HFF-Myc (cell line): ENCODE data around the gene USP10.

Source experiments
- DNase-seq: peaks from one replicate; pipeline ENCODE4 v3.0.0-alpha.2; 2011; ENCODE audit warnings: low read depth; ENCODE audit errors: extremely low read depth
- H3K4me3 ChIP-seq: replicated peaks from 2 replicates; pipeline ENCODE4 v1.5.1; 2011; ENCODE audit warnings: low read depth, mild to moderate bottlenecking, control low read depth, low read length
- TF ChIP-seq, protein P1 (sequence below): IDR thresholded peaks from 2 replicates; pipeline ENCODE4 v1.5.1; 2012; ENCODE audit warnings: mild to moderate bottlenecking, low read depth, low read length, control low read depth; ENCODE audit errors: missing control alignments

The USP10 gene

GRCh38 chr16:84663433-84664101 is 36.2 kb upstream of the USP10 start:
- TF ChIP-seq, protein P1, sequence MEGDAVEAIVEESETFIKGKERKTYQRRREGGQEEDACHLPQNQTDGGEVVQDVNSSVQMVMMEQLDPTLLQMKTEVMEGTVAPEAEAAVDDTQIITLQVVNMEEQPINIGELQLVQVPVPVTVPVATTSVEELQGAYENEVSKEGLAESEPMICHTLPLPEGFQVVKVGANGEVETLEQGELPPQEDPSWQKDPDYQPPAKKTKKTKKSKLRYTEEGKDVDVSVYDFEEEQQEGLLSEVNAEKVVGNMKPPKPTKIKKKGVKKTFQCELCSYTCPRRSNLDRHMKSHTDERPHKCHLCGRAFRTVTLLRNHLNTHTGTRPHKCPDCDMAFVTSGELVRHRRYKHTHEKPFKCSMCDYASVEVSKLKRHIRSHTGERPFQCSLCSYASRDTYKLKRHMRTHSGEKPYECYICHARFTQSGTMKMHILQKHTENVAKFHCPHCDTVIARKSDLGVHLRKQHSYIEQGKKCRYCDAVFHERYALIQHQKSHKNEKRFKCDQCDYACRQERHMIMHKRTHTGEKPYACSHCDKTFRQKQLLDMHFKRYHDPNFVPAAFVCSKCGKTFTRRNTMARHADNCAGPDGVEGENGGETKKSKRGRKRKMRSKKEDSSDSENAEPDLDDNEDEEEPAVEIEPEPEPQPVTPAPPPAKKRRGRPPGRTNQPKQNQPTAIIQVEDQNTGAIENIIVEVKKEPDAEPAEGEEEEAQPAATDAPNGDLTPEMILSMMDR: no peak
- no peak for DNase-seq
- H3K4me3 ChIP-seq: no peak overlapping the region

GRCh38 chr16:84665359-84665758 is 34.4 kb upstream of the USP10 start:
- no peak for DNase-seq
- no peak overlapping the region for H3K4me3 ChIP-seq
- TF ChIP-seq, protein P1: no peak

- DNase-seq: no peak
- H3K4me3 ChIP-seq: no peak overlapping the region
- TF ChIP-seq, protein P1: no peak
Measured at GRCh38 chr16:84665843-84666242, 34.0 kb upstream of the USP10 start.

DNA sequence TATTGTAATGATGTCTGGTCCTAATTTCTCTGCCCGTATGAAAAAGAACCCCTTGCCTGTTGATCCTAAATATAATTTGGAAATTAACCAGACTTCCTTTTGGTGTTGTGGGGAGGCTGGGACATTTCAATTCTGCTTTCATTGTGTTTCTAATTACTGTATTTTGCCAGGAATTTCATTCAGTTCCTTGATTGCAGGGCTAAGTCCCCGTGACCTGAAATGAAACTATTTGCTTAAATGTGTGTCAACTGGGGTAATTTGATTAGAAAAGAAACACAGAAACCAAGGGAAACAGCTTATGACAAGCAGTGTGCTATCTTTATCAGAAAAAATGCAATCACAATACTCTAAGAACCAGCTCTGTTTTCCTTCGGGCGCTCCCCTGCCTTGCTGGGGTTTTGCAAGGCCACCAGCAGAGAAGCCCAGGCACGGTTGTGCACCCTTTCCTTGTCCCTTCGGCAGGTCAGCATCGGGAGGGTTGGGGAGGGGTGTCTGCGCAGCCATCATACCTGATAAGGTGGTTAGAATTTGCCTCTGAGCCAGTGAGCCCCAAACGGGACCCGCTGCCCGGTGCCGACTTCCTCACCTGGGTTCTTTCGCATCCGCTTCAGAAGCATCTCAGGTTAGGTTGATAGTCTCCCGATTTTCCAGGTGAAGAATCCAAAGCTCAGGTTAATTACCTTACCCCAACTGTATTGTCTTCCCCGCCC is 32.0 kb upstream of the USP10 start:
- TF ChIP-seq, protein P1: no peak
- no peak overlapping the region for H3K4me3 ChIP-seq
- no peak for DNase-seq

DNA sequence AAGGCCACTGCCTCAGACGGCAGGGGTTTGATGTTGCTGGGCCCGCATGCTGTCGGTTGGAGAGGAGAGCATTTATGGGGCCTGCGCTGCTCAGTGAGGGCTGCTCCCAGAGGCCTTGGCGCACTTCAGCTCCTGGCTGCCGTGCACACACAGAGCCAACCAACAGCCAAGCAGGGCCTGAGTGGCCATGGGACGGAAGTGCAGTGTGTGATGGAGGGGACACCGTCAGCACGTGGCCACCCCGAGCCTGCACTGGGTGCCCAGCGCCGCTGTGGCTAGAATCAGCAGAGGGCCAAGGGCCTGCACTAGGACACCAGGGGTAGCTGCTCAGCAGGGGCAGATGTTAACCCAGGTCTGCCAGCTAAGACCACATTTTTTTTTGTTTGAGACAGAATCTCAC is 29.7 kb upstream of the USP10 start:
- no peak overlapping the region for H3K4me3 ChIP-seq
- DNase-seq: no peak
- TF ChIP-seq, protein P1: no peak

DNA sequence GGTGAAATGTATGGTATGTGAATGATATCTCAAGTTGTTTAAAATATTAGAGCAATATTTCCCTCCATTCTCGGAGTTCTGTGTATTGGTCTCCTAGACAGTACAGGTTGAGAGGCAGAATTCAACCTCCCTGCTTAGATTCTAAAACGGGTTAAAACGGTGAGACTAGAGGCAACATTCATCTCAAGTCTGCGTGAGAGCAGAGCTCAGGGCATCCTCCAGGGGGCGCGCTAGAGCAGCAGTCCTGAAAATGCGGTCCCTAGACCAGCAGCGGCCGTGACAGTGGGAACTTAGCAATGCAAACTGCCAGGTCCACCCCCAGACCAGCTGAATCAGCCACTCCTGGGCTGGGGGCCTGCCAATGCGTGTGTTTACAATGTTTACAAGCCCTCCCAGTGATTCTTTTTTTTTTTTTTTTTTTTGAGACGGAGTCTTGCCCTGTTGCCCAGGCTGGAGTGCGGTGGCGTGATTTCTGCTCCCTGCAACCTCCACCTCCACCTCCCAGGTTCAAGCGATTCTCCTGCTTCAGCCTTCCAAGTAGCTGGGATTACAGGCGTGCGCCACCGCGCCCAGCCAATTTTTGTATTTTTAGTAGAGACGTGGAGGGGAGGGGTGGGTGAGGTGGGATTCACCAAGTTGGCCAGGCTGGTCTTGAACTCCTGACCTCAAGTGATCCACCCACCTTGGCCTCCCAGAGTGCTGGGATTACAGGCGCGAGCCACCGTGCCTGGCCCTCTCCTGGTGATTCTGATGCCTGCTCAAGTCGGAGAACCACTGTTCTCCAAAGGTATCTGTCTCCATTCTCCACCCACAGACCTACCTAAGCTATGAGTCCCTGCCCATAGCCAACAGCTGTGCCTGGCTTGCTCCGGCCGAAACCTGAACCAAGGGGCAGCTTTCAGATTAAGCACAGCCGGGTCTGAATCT is 27.3 kb upstream of the USP10 start:
- TF ChIP-seq, protein P1: peak; percentile 95
- DNase-seq: peak; percentile 39
- no peak overlapping the region for H3K4me3 ChIP-seq
